Ammon's horn (tissue), 1 donor: Measurements from ENCODE around the gene ATP13A5.

ENCODE experiments used
- DNase-seq: peaks from one replicate; pipeline ENCODE4 v3.0.0-alpha.2; 2016; ENCODE audit warnings: low spot score

The ATP13A5 gene

GRCh38 chr3:193345431-193345830, 33.1 kb downstream of the ATP13A5 start:
- no peak for DNase-seq

- DNase-seq: peak; percentile 38
These were observed 34.1 kb downstream of the ATP13A5 start for GRCh38 chr3:193344486-193344885.

GRCh38 chr3:193343726-193344222, 34.8 kb downstream of the ATP13A5 start:
- DNase-seq: no peak

GRCh38 chr3:193342551-193342950, 36.0 kb downstream of the ATP13A5 start:
- DNase-seq: peak; percentile 57

GRCh38 chr3:193335031-193335430, 43.5 kb downstream of the ATP13A5 start:
- no peak for DNase-seq

GRCh38 chr3:193333229-193333628, 45.3 kb downstream of the ATP13A5 start:
- no peak for DNase-seq

- DNase-seq: no peak
These were observed 47.9 kb downstream of the ATP13A5 start for GRCh38 chr3:193330555-193331204.

GRCh38 chr3:193317682-193318300, 60.8 kb downstream of the ATP13A5 start:
- DNase-seq: no peak

- no peak for DNase-seq
These were observed 64.4 kb downstream of the ATP13A5 start for GRCh38 chr3:193314161-193314560.

GRCh38 chr3:193313061-193313958, 65.2 kb downstream of the ATP13A5 start:
- no peak for DNase-seq

GRCh38 chr3:193310914-193311723, 67.4 kb downstream of the ATP13A5 start:
- no peak for DNase-seq

GRCh38 chr3:193305356-193305755, 73.2 kb downstream of the ATP13A5 start:
- DNase-seq: no peak

GRCh38 chr3:193301433-193301832, 77.1 kb downstream of the ATP13A5 start:
- no peak for DNase-seq

- no peak for DNase-seq
These were observed 81.1 kb downstream of the ATP13A5 start for GRCh38 chr3:193297421-193297820.

- DNase-seq: no peak
These were observed 82.6 kb downstream of the ATP13A5 start for GRCh38 chr3:193295985-193296384.

GRCh38 chr3:193292386-193292785, 86.2 kb downstream of the ATP13A5 start:
- DNase-seq: no peak

GRCh38 chr3:193271101-193271840, 107.3 kb downstream of the ATP13A5 start:
- no peak for DNase-seq

- DNase-seq: no peak
These were observed 108.1 kb downstream of the ATP13A5 start for GRCh38 chr3:193270451-193270850.

- DNase-seq: no peak
These were observed 109.1 kb downstream of the ATP13A5 start for GRCh38 chr3:193269343-193270028.

GRCh38 chr3:193262707-193263106, 115.8 kb downstream of the ATP13A5 start:
- DNase-seq: no peak
